Neural cell (in vitro differentiated cells): ENCODE results near the gene SVEP1. TPM values are rescaled to one million over a fixed set of nuclear protein-coding genes. Genes with fewer than 3 reads are reported as not detected.

Source experiments
- H2AFZ ChIP-seq: fragments of 200-600, 300-800 bp; sonication (generic), shearing (Covaris generic); 2 replicates; pipeline ENCODE4 v1.6.0; 2014; ENCODE audit warnings: low read depth, mild to moderate bottlenecking, antibody characterized with exemption, low read length, moderate library complexity
- H3F3A ChIP-seq: fragments of 200-600 bp; shearing (Covaris generic); 2 replicates; pipeline ENCODE4 v1.6.1; 2016; ENCODE audit warnings: mild to moderate bottlenecking, moderate library complexity, mixed read lengths, antibody characterized with exemption, low read length; ENCODE audit not compliant: insufficient read depth, poor library complexity, severe bottlenecking
- H3K27ac ChIP-seq: fragments of 200-600, 300-800 bp; sonication (generic), shearing (Covaris generic); 2 replicates; pipeline ENCODE4 v1.5.1; 2014; ENCODE audit warnings: mild to moderate bottlenecking, low read length, moderate library complexity
- H3K27me3 ChIP-seq: fragments of 300-800, 200-600 bp; sonication (generic), shearing (Covaris generic); 2 replicates; pipeline ENCODE4 v1.6.0; 2014; ENCODE audit warnings: mild to moderate bottlenecking, low read depth, low read length, moderate library complexity; ENCODE audit not compliant: insufficient read depth
- H3K36me3 ChIP-seq: fragments of 300-800, 200-600 bp; sonication (generic), shearing (Covaris generic); 2 replicates; pipeline ENCODE4 v1.5.1; 2014; ENCODE audit warnings: mild to moderate bottlenecking, antibody characterized with exemption, low read length, moderate library complexity; ENCODE audit not compliant: insufficient read depth
- H3K4me2 ChIP-seq: fragments of 300-800, 200-600 bp; sonication (generic), shearing (Covaris generic); 2 replicates; pipeline ENCODE4 v1.6.0; 2014; ENCODE audit warnings: mild to moderate bottlenecking, low read length
- H3K4me3 ChIP-seq: fragments of 300-800, 200-600 bp; sonication (generic), shearing (Covaris generic); 2 replicates; pipeline ENCODE4 v1.5.1; 2014; ENCODE audit warnings: mild to moderate bottlenecking, low read length, moderate library complexity
- H3K79me2 ChIP-seq: fragments of 200-600 bp; shearing (Covaris generic); replicated peaks from 2 replicates; pipeline ENCODE4 v1.6.0; 2014; ENCODE audit warnings: mild to moderate bottlenecking, low read length, moderate library complexity; ENCODE audit not compliant: insufficient read depth
- H3K9ac ChIP-seq: fragments of 300-800, 200-600 bp; sonication (generic), shearing (Covaris generic); 2 replicates; pipeline ENCODE4 v1.6.1; 2016; ENCODE audit warnings: mild to moderate bottlenecking, low read length, mixed read lengths
- H3K9me2 ChIP-seq: fragments of 200-600 bp; shearing (Covaris generic); 2 replicates; pipeline ENCODE4 v1.6.1; 2016; ENCODE audit warnings: mild to moderate bottlenecking, low read length, mixed read lengths; ENCODE audit not compliant: insufficient read depth
- H3K9me3 ChIP-seq: fragments of 200-600, 300-800 bp; sonication (generic), shearing (Covaris generic); 2 replicates; pipeline ENCODE4 v1.6.1; 2016; ENCODE audit warnings: mild to moderate bottlenecking, mixed run types, low read length, moderate library complexity, mixed read lengths
- H4K20me1 ChIP-seq: fragments of 200-600 bp; shearing (Covaris generic); 2 replicates; pipeline ENCODE4 v1.6.1; 2016; ENCODE audit warnings: mild to moderate bottlenecking, mixed run types; ENCODE audit not compliant: insufficient read depth
- EP300 ChIP-seq: fragments of 450-650 bp; conservative IDR thresholded peaks from 2 replicates; pipeline ENCODE4 v1.6.1; 2014; ENCODE audit warnings: antibody characterized with exemption, mild to moderate bottlenecking, moderate library complexity; ENCODE audit not compliant: poor library complexity, severe bottlenecking
- EZH2 ChIP-seq: fragments of 200-600, 300-800 bp; shearing (Covaris generic), sonication (generic); IDR thresholded peaks from 2 replicates; pipeline ENCODE4 v1.6.1; 2014; ENCODE audit warnings: antibody characterized with exemption, low read length, borderline replicate concordance, mild to moderate bottlenecking; ENCODE audit not compliant: insufficient read depth, poor library complexity, severe bottlenecking
- MXI1 ChIP-seq: fragments of 450-650 bp; conservative IDR thresholded peaks from 2 replicates; pipeline ENCODE4 v1.6.1; 2014; ENCODE audit warnings: antibody characterized with exemption, mild to moderate bottlenecking; ENCODE audit not compliant: poor library complexity, severe bottlenecking
- POLR2AphosphoS5 ChIP-seq: IDR thresholded peaks from 2 replicates; pipeline ENCODE4 v1.6.1; 2012
- RAD21 ChIP-seq: fragments of 450-650 bp; conservative IDR thresholded peaks from 2 replicates; pipeline ENCODE4 v1.6.1; 2014; ENCODE audit warnings: antibody characterized with exemption, mild to moderate bottlenecking, moderate library complexity
- SMC3 ChIP-seq: fragments of 450-650 bp; conservative IDR thresholded peaks from 2 replicates; pipeline ENCODE4 v1.6.1; 2014; ENCODE audit warnings: antibody characterized with exemption, mild to moderate bottlenecking, moderate library complexity; ENCODE audit not compliant: poor library complexity
- TAF1 ChIP-seq: IDR thresholded peaks from 2 replicates; pipeline ENCODE4 v1.6.1; 2012; ENCODE audit warnings: low read depth
- polyA plus RNA-seq: library from polyadenylated mRNA; depleted of rRNA; stranded (reverse); fragments of >200 nt; gene quantifications from 2 replicates; pipeline ENCODE4 v1.2.3, GENCODE V29; 2014
- TF ChIP-seq, protein P1 (sequence below): fragments of 450-650 bp; IDR thresholded peaks from 2 replicates; pipeline ENCODE4 v1.5.1; 2014; ENCODE audit warnings: antibody characterized with exemption, mild to moderate bottlenecking, moderate library complexity; ENCODE audit not compliant: poor library complexity, severe bottlenecking
- TF ChIP-seq, protein P2 (sequence below): IDR thresholded peaks from 2 replicates; pipeline ENCODE4 v1.6.1; 2012; ENCODE audit warnings: borderline replicate concordance

Gene SVEP1
- polyA plus RNA-seq, 1 donor from 2014 or later, result 0.10 TPM

DNA sequence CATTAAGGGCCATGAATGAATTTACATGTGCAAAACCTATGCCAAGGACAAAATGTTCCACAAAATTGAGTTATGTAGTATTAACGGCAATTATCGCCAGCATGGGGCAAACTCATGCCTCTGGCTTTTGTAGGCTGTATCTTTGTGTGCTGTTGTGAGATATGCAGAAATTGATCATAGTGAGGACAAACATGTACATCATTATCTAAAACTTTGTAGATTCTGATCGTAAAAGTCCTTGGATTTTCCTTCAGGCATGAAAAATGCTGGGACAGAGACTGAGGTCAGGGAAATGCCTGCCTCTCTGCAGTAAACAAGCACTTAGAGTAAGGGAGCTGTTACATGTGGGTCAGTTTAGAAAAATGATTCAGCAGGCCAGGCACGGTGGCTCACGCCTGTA is 236.0 kb downstream of the SVEP1 start:
- no peaks in the 10 kb centered on the region for H3K79me2 ChIP-seq
- H3K27ac ChIP-seq, result no peak overlapping the region
- H3F3A ChIP-seq, result no peaks in the 10 kb centered on the region
- no peaks in the 10 kb centered on the region for H4K20me1 ChIP-seq
- TF ChIP-seq TAF1, result no peak
- TF ChIP-seq SMC3, result no peak
- TF ChIP-seq, protein P1, sequence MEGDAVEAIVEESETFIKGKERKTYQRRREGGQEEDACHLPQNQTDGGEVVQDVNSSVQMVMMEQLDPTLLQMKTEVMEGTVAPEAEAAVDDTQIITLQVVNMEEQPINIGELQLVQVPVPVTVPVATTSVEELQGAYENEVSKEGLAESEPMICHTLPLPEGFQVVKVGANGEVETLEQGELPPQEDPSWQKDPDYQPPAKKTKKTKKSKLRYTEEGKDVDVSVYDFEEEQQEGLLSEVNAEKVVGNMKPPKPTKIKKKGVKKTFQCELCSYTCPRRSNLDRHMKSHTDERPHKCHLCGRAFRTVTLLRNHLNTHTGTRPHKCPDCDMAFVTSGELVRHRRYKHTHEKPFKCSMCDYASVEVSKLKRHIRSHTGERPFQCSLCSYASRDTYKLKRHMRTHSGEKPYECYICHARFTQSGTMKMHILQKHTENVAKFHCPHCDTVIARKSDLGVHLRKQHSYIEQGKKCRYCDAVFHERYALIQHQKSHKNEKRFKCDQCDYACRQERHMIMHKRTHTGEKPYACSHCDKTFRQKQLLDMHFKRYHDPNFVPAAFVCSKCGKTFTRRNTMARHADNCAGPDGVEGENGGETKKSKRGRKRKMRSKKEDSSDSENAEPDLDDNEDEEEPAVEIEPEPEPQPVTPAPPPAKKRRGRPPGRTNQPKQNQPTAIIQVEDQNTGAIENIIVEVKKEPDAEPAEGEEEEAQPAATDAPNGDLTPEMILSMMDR, result no peak
- TF ChIP-seq POLR2AphosphoS5, result no peak
- TF ChIP-seq RAD21, result no peak
- TF ChIP-seq, protein P2, sequence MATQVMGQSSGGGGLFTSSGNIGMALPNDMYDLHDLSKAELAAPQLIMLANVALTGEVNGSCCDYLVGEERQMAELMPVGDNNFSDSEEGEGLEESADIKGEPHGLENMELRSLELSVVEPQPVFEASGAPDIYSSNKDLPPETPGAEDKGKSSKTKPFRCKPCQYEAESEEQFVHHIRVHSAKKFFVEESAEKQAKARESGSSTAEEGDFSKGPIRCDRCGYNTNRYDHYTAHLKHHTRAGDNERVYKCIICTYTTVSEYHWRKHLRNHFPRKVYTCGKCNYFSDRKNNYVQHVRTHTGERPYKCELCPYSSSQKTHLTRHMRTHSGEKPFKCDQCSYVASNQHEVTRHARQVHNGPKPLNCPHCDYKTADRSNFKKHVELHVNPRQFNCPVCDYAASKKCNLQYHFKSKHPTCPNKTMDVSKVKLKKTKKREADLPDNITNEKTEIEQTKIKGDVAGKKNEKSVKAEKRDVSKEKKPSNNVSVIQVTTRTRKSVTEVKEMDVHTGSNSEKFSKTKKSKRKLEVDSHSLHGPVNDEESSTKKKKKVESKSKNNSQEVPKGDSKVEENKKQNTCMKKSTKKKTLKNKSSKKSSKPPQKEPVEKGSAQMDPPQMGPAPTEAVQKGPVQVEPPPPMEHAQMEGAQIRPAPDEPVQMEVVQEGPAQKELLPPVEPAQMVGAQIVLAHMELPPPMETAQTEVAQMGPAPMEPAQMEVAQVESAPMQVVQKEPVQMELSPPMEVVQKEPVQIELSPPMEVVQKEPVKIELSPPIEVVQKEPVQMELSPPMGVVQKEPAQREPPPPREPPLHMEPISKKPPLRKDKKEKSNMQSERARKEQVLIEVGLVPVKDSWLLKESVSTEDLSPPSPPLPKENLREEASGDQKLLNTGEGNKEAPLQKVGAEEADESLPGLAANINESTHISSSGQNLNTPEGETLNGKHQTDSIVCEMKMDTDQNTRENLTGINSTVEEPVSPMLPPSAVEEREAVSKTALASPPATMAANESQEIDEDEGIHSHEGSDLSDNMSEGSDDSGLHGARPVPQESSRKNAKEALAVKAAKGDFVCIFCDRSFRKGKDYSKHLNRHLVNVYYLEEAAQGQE, result no peak
- no peak for TF ChIP-seq MXI1
- no peak for TF ChIP-seq EZH2
- TF ChIP-seq EP300, result no peak
- no peaks in the 10 kb centered on the region for H3K9me3 ChIP-seq
- H3K4me3 ChIP-seq, result no peak overlapping the region
- H3K27me3 ChIP-seq, result no peaks in the 10 kb centered on the region
- H3K4me2 ChIP-seq, result no peak overlapping the region
- H3K9me2 ChIP-seq, result no peaks in the 10 kb centered on the region
- no peak overlapping the region for H2AFZ ChIP-seq
- H3K36me3 ChIP-seq, result no peaks in the 10 kb centered on the region
- H3K9ac ChIP-seq, result no peak overlapping the region

DNA sequence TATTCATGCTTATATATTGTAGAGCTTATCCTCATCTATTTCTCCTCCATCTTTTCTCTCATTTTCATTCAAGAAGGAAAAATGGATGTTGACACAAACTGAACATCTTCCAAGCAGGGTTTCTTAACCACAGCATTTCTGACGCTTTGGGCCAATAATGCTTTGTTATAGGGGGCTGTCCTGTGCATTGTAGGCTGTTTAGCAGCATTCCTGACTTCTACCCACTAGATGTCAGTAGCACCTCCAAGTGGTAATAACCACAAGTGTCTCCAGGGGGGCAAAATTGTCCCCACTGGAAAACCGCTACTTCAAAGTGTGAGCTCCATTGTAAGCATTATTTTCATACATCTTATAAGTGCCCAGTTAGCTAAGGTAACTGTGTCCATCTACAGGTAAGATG is 239.2 kb downstream of the SVEP1 start:
- H3K4me3 ChIP-seq, result no peak overlapping the region
- no peaks in the 10 kb centered on the region for H3K9me2 ChIP-seq
- no peaks in the 10 kb centered on the region for H3K9me3 ChIP-seq
- H3K9ac ChIP-seq, result no peak overlapping the region
- H3K4me2 ChIP-seq, result no peak overlapping the region
- H3K27ac ChIP-seq, result no peak overlapping the region
- H3K27me3 ChIP-seq, result no peaks in the 10 kb centered on the region
- no peaks in the 10 kb centered on the region for H3K36me3 ChIP-seq
- H3K79me2 ChIP-seq, result no peaks in the 10 kb centered on the region
- TF ChIP-seq MXI1 (no peak), EP300 (no peak), EZH2 (no peak)
- TF ChIP-seq, protein P1, result peak; percentile 15
- no peak overlapping the region for H2AFZ ChIP-seq
- H4K20me1 ChIP-seq, result no peaks in the 10 kb centered on the region
- H3F3A ChIP-seq, result no peaks in the 10 kb centered on the region
